ENCODE data around the gene TNIP2.

DNA sequence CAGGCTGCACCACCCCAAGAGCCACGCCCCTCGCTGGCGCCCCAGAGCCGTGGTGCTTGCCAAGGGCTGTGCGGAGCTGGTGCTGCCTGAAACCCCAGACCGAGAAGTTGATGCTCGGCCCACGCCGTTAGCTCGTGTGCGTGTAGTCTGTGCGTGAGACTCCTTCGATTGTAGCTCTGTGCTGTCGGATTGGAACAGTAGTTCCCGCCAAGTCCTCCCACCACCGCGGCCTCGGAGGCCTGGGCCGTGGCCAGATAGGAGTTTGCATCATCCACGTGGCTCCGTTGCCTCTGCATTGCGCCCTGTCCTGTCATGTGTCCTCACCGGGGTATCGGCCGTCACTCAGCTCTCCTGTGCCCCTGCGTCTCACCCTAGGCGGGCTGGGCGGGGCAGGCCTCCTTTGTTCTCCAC, 24.2 kb downstream of the TNIP2 start:
- TF ChIP-seq, protein P1, sequence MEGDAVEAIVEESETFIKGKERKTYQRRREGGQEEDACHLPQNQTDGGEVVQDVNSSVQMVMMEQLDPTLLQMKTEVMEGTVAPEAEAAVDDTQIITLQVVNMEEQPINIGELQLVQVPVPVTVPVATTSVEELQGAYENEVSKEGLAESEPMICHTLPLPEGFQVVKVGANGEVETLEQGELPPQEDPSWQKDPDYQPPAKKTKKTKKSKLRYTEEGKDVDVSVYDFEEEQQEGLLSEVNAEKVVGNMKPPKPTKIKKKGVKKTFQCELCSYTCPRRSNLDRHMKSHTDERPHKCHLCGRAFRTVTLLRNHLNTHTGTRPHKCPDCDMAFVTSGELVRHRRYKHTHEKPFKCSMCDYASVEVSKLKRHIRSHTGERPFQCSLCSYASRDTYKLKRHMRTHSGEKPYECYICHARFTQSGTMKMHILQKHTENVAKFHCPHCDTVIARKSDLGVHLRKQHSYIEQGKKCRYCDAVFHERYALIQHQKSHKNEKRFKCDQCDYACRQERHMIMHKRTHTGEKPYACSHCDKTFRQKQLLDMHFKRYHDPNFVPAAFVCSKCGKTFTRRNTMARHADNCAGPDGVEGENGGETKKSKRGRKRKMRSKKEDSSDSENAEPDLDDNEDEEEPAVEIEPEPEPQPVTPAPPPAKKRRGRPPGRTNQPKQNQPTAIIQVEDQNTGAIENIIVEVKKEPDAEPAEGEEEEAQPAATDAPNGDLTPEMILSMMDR (conservative IDR thresholded peaks at IDR 0.05; ENCODE audit: low read depth, low read length): no peak
- TF ChIP-seq EZH2 (IDR thresholded peaks at IDR 0.05; ENCODE audit: borderline replicate concordance, low read depth, low read length, poor library complexity, severe bottlenecking): no peak

Data from A673 (cell line).